ENCODE measurements around the gene IQSEC3.
A peak's percentile ranks its signal among the peaks of the same experiment; 100 is the strongest.

The IQSEC3 gene

DNA sequence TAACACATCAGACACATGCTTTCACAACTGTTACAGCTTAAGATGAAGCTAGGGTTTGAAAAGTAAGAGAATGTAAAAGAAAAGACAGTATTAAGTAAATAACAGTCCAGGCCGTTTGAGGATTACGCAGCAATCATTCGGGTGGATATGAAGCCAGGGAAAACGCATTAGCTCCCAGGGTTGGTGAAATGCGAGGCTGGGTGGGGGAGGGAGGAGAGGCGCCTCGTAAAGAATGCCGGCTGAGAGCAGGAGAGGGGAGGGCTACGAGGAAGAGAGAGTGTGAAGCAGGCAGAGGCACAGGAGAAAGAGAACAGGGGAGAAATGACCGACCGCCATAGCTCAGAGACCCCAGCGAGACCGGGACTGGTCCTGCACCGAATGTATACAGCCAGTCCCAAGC, 73.0 kb downstream of the IQSEC3 start:
- TF ChIP-seq, protein P1, sequence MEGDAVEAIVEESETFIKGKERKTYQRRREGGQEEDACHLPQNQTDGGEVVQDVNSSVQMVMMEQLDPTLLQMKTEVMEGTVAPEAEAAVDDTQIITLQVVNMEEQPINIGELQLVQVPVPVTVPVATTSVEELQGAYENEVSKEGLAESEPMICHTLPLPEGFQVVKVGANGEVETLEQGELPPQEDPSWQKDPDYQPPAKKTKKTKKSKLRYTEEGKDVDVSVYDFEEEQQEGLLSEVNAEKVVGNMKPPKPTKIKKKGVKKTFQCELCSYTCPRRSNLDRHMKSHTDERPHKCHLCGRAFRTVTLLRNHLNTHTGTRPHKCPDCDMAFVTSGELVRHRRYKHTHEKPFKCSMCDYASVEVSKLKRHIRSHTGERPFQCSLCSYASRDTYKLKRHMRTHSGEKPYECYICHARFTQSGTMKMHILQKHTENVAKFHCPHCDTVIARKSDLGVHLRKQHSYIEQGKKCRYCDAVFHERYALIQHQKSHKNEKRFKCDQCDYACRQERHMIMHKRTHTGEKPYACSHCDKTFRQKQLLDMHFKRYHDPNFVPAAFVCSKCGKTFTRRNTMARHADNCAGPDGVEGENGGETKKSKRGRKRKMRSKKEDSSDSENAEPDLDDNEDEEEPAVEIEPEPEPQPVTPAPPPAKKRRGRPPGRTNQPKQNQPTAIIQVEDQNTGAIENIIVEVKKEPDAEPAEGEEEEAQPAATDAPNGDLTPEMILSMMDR (IDR thresholded peaks at IDR 0.05; ENCODE audit: poor library complexity, severe bottlenecking): no peak
- no peak for ATAC-seq (ENCODE audit: low read depth)
- no peak overlapping the region for H3K4me3 ChIP-seq (ENCODE audit: severe bottlenecking)

DNA sequence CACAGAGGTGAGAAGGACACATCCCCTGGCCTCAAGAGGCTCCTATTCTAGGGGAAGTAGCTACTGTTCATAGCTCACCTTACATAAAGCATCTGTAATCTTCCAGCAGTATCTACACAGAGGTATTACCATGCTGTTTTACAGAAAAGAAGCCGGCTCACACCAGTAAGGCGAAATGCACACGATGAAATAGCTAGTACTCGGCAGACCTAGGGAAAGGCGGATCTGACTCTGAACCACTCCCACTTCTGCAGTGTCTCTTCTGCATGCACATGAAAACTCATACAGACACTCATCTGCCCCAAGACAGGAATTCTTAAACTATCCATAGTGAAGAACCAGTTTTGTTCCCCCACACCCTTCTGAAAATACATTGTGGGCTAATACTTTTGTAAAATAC, 73.6 kb downstream of the IQSEC3 start:
- DNase-seq (ENCODE audit: low spot score) (no peak), ATAC-seq (ENCODE audit: low read depth) (no peak)
- TF ChIP-seq, protein P1 (IDR thresholded peaks at IDR 0.05; ENCODE audit: poor library complexity, severe bottlenecking): no peak
- no peaks in the 10 kb centered on the region for H3K36me3 ChIP-seq (ENCODE audit: low read depth)
- no peak overlapping the region for H3K27ac ChIP-seq (ENCODE audit: poor library complexity, severe bottlenecking)
- no peak overlapping the region for H3K4me3 ChIP-seq (ENCODE audit: severe bottlenecking)
- peaks cover 17% of the 10 kb centered on the region for H3K27me3 ChIP-seq (ENCODE audit: insufficient read depth, poor library complexity, severe bottlenecking)
- H3K4me1 ChIP-seq (ENCODE audit: insufficient read depth, poor library complexity, severe bottlenecking): peaks cover 7% of the 10 kb centered on the region
- H3K9me3 ChIP-seq (ENCODE audit: severe bottlenecking): no peaks in the 10 kb centered on the region

More for the DNA sequence above, 73.0 kb downstream of the IQSEC3 start:
- Histone ChIP-seq H3K27me3 (ENCODE audit: insufficient read depth, poor library complexity, severe bottlenecking) (peaks cover 17% of the 10 kb centered on the region), H3K9me3 (ENCODE audit: severe bottlenecking) (no peaks in the 10 kb centered on the region), H3K4me1 (ENCODE audit: insufficient read depth, poor library complexity, severe bottlenecking) (peaks cover 1% of the 10 kb centered on the region), H3K27ac (ENCODE audit: poor library complexity, severe bottlenecking) (no peak overlapping the region), H3K36me3 (ENCODE audit: low read depth) (no peaks in the 10 kb centered on the region)
- no peak for DNase-seq (ENCODE audit: low spot score)

DNA sequence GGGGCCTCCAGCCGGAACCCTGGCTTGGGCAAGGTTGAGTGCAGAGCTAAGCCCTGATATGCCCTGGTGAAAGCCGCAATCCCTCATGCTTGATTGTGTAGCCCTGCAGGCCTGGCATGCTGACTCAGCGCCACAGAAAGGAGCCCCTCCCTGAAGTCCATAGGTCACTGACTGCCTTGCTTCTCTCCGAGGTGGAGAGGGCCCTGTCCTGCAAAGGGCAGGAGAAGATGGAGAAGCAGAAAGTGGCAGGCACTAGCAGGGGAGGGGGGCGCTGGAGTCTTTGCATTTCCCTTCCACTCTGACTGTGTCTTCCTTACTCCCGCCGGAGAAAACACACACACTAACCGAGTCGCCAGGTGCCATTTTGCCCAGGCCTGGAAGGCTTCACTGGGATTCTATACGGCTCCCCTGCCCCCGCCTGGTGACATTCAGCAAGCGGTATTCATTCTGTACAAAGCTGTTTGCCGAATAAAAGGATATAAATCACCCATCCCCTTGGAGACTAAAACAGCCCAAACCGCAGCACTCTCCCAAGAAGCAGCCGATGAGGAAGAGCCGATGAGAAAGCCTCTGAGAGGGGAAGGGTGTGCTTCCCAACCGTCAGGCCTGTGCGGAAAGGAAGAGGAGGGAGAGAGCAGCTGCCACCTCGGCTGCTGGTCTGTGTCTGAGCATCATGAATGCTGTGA, 77.5 kb downstream of the IQSEC3 start:
- no peak for ATAC-seq (ENCODE audit: low read depth)
- Histone ChIP-seq H3K36me3 (ENCODE audit: low read depth) (no peaks in the 10 kb centered on the region), H3K4me3 (ENCODE audit: severe bottlenecking) (no peak overlapping the region), H3K4me1 (ENCODE audit: insufficient read depth, poor library complexity, severe bottlenecking) (peaks cover 14% of the 10 kb centered on the region), H3K27ac (ENCODE audit: poor library complexity, severe bottlenecking) (no peak overlapping the region), H3K9me3 (ENCODE audit: severe bottlenecking) (no peaks in the 10 kb centered on the region), H3K27me3 (ENCODE audit: insufficient read depth, poor library complexity, severe bottlenecking) (peaks cover 13% of the 10 kb centered on the region)
- no peak for DNase-seq (ENCODE audit: low spot score)
- TF ChIP-seq, protein P1 (IDR thresholded peaks at IDR 0.05; ENCODE audit: poor library complexity, severe bottlenecking): no peak

DNA sequence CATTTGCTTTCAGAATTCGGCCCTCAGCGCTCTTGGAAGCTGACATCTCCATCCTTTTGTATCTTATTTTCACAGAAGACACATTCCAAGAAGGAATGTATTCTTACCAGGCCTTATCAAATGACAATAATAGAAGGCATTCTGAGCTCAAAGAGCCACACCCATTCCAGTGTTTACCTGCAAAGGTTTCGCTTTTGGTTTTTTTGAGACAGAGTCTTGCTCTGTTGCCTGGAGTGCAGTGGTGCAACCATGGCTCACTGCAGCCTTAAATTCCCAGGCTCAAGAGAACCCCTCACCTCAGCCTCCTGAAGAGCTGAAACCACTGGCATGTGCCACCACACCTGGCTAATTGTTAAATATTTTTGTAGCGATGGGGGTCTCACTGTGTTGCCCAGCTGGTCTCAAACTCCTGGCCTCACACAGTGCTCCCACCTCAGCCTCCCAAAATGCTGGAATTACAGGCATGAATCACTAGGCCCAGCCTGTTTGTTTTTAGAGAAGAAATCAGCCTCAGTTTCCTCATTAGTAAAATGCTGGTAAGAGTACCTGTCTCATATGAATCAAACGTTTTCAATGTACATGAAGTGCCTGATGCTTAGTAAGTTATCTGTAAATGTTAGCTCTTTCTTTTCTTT, 78.2 kb downstream of the IQSEC3 start:
- TF ChIP-seq, protein P1 (IDR thresholded peaks at IDR 0.05; ENCODE audit: poor library complexity, severe bottlenecking): no peak
- no peak overlapping the region for H3K4me3 ChIP-seq (ENCODE audit: severe bottlenecking)

More for the DNA sequence above, 78.2 kb downstream of the IQSEC3 start:
- peaks cover 7% of the 10 kb centered on the region for H3K27me3 ChIP-seq (ENCODE audit: insufficient read depth, poor library complexity, severe bottlenecking)
- DNase-seq (ENCODE audit: low spot score) (no peak), ATAC-seq (ENCODE audit: low read depth) (0 out of 3 replicates have a peak, but pooled peaks have one; percentile 21)
- H3K9me3 ChIP-seq (ENCODE audit: severe bottlenecking): no peaks in the 10 kb centered on the region
- no peaks in the 10 kb centered on the region for H3K36me3 ChIP-seq (ENCODE audit: low read depth)
- H3K27ac ChIP-seq (ENCODE audit: poor library complexity, severe bottlenecking): no peak overlapping the region
- peaks cover 19% of the 10 kb centered on the region for H3K4me1 ChIP-seq (ENCODE audit: insufficient read depth, poor library complexity, severe bottlenecking)

Measured in RWPE2 (cell line).